Stimulated activated CD8-positive, alpha-beta memory T cell treated with anti-CD3 and anti-CD28 coated beads, Interleukin-12 subunit alpha, Interleukin-12 subunit beta, amount 100 ng/mL, for 4 hours (primary cell): ENCODE measurements around the gene ULK3.

Experiments used
- DNase-seq: peaks from one replicate; pipeline ENCODE4 v3.0.0-alpha.2; 2020; ENCODE audit warnings: low read depth

Gene ULK3

GRCh38 chr15:74798388-74799254 lies 44.3 kb downstream of the ULK3 start:
- DNase-seq, result no peak

DNA sequence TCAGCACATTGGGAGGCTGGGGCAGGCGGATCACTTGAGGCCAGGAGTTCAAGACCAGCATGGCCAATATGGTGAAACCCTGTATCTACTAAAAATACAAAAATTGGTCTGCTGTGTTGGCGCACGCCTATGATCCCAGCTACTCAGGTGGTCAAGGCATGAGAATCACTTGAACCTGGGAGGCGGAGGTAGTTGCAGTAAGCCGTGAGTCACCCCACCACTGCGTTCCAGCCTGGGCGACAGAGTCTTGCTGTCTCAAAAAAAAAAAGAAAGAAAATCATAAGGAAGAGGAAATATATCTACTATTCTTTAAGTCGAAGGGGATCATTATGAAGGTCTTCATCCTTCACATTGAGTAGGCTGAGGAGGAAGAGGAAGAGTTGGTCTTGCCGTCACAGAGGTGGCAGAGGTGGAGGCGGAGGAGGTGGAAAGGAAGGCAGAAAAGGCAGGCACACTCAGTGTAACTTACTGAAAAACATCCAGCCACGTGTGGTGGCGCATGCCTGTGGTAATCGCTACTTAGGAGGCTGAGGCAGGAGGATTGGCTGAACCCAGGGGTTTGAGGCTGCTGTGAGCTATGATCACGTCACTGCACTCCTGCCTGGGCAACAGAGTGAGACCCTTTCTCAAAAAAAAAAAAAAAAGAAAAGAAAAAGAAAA lies 46.9 kb downstream of the ULK3 start:
- no peak for DNase-seq

DNA sequence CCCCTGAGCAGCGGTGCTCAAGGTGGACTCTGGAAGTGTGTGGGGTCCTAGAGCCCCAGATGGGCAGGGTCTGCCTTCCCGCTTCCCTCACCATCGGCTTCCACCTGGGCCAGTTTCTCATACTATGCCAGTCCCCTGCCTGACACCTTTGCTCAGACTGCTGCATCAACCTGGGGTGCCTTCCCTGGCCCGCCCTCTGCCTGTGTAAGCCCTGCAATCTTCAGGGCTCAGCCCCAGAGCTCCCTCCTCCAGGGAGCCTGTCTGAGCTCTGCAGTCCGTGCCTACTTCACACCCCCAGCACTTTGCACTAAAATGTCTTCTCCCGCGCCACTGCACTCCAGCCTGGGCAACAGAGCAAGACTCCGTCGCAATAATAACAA lies 48.0 kb downstream of the ULK3 start:
- DNase-seq, result no peak

GRCh38 chr15:74794248-74794969 lies 48.5 kb downstream of the ULK3 start:
- DNase-seq, result no peak

DNA sequence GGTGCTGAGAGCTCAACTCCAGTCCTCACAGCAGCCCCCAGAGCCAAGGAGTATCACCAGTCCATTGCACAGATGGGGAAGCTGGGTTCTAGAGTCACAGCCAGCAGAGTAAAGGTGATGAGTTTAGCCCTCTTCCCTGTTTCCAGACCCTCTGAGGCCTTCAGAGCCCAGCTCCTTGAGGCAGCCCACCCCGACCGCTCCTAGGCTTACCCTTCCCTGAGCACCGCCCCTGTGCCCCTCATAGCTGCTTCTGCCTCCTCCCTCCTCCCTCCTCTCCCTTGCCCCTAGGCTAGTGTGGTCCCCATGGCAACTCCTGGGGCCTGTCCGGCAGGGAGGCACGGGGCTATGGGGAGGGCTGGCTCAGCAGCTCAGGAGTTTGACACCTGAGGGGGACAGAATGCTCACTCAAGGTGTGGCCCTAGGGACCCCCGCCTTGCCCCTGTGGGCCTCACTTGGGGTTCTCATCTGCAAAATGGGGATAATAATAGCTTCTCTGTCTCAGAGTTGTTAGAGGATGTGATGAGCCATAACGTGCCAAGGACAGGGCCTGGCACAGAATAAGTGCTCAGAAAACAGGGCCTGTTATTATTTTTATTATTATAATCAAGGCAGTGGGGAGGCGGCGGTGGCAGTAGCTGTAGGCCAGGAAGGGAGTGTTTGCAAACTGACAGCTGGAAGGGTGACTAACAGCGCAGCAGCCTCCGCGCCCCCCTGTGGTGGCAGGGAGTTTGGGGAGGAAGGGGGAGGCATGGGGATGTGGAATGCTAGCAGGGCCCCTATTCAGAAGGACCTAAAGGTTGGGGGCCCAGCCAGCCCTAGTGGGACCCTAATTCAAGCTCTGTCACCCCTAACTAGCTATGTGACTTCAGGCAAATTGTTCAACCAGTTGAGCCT lies 49.6 kb downstream of the ULK3 start:
- DNase-seq, result no peak

DNA sequence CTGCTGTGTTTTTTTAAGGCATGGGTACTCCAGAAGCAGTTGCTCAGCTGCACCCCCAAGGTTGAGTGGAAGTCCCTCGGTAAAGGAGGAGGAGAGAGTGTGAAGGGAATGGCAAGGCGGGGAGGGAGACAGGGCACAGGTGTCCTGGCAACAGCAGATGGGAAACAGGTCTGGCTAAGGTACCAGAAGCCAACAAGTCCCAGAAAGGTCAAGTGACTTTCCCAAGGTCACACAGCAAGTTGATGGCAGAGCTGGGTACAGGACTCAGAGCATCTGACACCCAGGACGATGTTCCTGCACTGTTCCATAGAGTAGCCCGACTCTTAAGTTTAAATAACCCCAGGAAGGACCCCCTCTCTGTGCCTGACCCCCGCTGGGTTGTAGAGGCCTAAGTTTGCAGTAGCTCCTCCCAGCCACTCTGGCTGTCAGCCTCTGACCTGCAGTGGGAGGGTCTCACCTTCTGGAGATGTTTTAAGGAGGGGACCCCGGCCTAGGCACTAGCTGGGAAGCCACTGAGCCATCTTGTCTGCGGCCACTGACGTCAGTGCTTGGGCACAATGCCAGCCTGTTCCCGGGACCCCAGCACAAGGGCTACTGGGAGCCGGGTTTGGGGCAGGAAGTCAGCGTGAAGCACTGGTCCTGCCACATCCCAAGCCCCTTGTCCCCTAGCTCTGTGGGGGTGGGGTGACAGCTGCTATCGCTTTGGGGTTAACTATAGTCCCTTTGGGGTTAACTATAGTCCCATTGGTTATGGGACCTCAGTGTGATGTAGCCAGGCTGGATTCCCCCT lies 50.5 kb downstream of the ULK3 start:
- DNase-seq, result no peak

DNA sequence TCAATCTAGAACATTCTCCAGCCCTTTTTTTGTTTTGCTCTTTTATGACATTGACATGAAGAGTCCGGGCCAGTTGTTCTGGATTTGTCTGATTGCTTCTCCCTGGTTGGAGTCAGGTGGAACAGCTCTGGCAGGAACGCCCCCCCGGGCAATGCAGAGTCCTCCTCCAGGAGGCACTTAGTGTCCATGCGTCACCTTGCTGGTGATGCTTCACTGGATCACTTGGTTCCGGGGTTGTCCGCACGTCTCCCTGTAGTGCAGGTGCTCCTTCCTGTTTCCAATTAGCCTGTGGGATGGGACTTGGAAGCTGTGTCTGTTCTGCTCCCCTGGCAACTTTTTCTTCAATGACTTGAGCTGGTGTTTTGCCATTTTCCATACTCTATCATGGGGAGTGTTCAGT lies 51.3 kb downstream of the ULK3 start:
- no peak for DNase-seq

DNA sequence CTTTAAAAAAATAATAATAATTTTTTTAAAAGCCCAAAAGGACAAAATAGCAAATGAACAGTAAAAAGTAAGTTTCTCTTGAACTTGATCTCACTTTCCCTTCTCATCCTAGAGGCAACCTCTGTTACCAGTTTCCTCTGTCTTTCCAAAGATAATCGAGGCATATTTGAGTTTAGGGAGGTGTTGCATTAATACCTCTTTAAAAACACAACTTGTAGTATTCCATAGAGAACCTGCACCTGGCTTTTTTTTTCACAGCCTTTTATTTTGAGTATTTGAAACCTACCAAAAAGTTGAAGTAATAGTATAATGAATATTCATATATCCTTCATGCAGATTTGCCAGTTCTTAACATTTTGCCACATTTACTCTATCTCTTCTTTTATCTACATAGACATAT lies 51.9 kb downstream of the ULK3 start:
- DNase-seq, result no peak

GRCh38 chr15:74790080-74790916 lies 52.7 kb downstream of the ULK3 start:
- DNase-seq, result no peak

- no peak for DNase-seq
Measured at GRCh38 chr15:74789741-74790079, 53.2 kb downstream of the ULK3 start.

- no peak for DNase-seq
Measured at GRCh38 chr15:74789171-74789631, 53.8 kb downstream of the ULK3 start.

- no peak for DNase-seq
Measured at GRCh38 chr15:74788683-74789151, 54.2 kb downstream of the ULK3 start.

DNA sequence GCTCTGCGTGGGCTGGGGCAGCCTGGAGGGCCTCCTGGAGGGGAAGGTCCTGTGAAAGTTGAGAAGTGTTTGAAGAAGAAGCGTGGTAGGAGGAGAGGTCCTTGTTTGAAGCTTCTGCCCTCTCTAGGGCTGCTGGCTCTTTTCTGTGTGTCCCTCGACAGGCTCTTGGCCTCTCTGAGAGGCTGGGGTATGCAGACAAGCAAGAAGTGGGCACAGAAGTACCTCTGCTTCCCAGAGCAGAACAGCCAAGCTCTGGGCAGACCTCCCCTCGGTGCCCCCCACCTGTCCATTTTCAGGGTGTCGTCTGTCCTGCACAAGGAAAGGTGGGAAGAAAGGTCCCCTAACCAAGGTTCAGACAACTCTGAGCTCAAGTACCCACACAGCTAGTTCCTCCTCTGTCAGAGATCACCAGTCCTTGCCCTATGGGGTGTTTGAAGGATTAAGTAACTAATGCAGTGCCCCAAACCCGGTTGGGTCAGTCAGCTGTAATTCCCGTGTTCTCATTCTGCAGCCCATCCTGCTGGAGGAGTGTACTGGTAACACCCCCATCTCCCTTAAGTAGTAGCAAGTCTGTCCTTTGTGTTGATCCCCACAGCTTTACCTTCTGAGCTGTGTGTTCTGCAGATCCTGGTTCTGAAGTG lies 54.8 kb downstream of the ULK3 start:
- DNase-seq, result no peak

DNA sequence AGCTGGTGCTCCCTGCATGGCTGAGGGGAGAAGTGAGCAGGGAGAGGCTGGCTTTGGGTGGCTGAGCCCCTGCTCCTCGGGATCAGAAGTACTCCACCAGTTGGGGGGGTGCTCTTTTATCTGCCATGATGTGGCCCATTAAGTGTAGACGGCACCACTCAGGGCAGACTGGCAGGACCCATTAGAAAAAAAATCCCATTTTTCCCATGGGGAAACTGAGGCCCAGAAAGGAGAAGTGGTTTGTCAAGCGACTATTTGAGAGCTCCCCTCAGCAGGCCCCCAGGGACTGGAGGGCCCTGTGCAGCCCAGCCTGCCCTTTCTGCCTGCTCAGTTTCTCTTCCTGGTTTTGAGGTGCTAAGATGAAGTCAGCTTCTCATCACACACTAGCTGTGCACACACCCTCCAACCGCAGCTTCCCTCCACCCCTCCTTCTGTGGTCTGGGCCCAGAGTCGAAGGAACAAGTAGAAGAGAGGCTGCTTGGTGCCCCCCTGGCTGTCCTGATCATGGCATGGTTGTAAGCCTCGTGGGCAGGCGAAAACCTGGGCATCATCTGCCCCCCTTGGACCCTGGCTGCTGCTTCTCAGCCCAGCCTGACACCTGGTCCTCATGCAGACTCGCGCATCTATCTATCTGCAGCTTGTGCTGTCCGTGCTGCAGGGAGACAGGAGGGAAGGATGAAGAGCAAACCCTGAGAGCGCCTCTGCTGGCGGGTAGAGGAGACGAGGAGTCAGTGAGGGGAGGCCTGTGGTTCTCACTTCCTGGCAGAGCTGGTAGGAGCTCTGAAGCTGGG lies 55.5 kb downstream of the ULK3 start:
- peak; percentile 78 for DNase-seq

DNA sequence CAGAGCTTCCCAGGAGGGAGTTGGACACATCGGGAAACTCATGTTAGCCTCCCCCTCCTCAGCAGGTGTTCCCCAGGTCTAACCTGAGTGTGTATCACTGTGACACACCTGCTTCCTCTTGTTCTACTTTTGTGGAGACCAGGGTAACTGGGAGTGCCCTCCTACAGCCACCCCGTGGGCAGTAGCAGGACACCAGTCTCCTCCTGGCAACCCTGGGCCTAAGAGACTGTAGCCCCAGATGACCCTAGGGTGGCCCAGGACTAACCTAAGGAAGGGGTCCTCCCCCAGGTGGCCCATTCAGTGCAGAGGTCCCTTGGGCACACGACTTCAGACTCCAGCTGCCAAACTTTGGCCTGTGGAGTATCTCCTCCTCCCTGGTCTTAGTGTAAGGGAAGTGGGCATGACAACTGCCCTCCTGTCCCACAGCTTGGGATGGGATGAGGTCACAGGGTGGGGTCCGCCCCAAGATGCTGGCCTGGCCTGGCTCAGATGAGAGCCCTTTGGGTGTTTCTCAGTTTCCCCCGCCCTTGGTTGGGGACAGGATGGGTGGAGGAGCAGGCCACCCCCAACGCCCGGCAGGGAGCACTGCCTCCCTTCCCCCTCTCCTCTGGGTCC lies 56.3 kb downstream of the ULK3 start:
- DNase-seq, result no peak
